GM12878 (cell line): ENCODE results near the gene PPAT. TPM values are rescaled to one million over a fixed set of nuclear protein-coding genes. Genes with fewer than 3 reads are reported as not detected.

Source experiments
- ATAC-seq: fragments of 200-7000 bp; cut with Tn5 transposase; 3 replicates; pipeline ENCODE4 v1.9.1; 2020; ENCODE audit warnings: mild to moderate bottlenecking, moderate library complexity
- BruUV-seq: library from RNA; stranded (reverse); fragments of 400-500 nt; replicated peaks from 2 replicates; lab custom pipeline; 2021; lab: Mats Ljungman, UMichigan
- CTCF ChIA-PET: fragments of 300-600 bp; sonication (Branson Sonifier 250); formaldehyde crosslinking; extraction: SDS; loops from one replicate; lab custom pipeline; 2021; ENCODE audit warnings: inconsistent platforms; lab: Yijun Ruan, JAX
- POLR2A ChIA-PET: fragments of 350-600 bp; formaldehyde crosslinking; extraction: SDS; loops from one replicate; lab custom pipeline; 2021; ENCODE audit warnings: inconsistent platforms; lab: Charles Lee
- RAD21 ChIA-PET: fragments of 300-600 bp; sonication (Branson Sonifier 250); formaldehyde crosslinking; loops from one replicate; lab custom pipeline; 2023; ENCODE audit warnings: antibody characterized with exemption; ENCODE audit not compliant: unreplicated experiment; lab: Charles Lee
- SMC1A ChIA-PET: fragments of 300-600 bp; sonication (Branson Sonifier 250); formaldehyde crosslinking; loops from one replicate; lab custom pipeline; 2023; ENCODE audit not compliant: unreplicated experiment, uncharacterized antibody; lab: Charles Lee
- DNase-seq: peaks from one replicate; pipeline ENCODE4 v3.0.0-alpha.2; 2011; ENCODE audit warnings: low read depth, low spot score
- FAIRE-seq: peaks from 3 replicates; lab custom pipeline; 2011; peaks lifted over from hg19 to GRCh38; lab: Jason Lieb, UNC
- H2AFZ ChIP-seq: 2 replicates; pipeline ENCODE4 v1.6.0; 2011; ENCODE audit warnings: low read depth, low read length, control low read depth; ENCODE audit not compliant: control insufficient read depth
- H3K27ac ChIP-seq: 2 replicates; pipeline ENCODE4 v1.5.1; 2011; ENCODE audit warnings: control low read depth; ENCODE audit not compliant: control insufficient read depth, insufficient read depth
- H3K27me3 ChIP-seq, 2 experiments: replicated peaks in 1 of 2; 2 replicates each; pipeline versions ENCODE4 v1.6.0 to v1.6.1; 2011; ENCODE audit warnings: low read length in 1 of 2; ENCODE audit not compliant: control insufficient read depth in 2 of 2, insufficient read depth in 2 of 2
- H3K36me3 ChIP-seq, 2 experiments: 2 replicates each; pipeline ENCODE4 v1.5.1; 2011; ENCODE audit warnings: low read length in 1 of 2; ENCODE audit not compliant: control insufficient read depth in 2 of 2, insufficient read depth in 2 of 2
- H3K4me1 ChIP-seq: 2 replicates; pipeline ENCODE4 v1.6.1; 2011; ENCODE audit warnings: mild to moderate bottlenecking, low read length, moderate library complexity, mixed read lengths; ENCODE audit not compliant: control insufficient read depth, insufficient read depth
- H3K4me2 ChIP-seq: 2 replicates; pipeline ENCODE4 v1.6.0; 2011; ENCODE audit warnings: control low read depth; ENCODE audit not compliant: control insufficient read depth, insufficient read depth
- H3K4me3 ChIP-seq: fragments of 200-600 bp; sonication (generic); 2 replicates; pipeline ENCODE4 v1.5.1; 2016
- H3K79me2 ChIP-seq: 2 replicates; pipeline ENCODE4 v1.6.0; 2011; ENCODE audit warnings: low read length; ENCODE audit not compliant: control insufficient read depth, insufficient read depth
- H3K9ac ChIP-seq: 2 replicates; pipeline ENCODE4 v1.8.0; 2011; ENCODE audit warnings: low read length, control low read depth, mixed read lengths; ENCODE audit not compliant: control insufficient read depth, insufficient read depth
- H3K9me3 ChIP-seq: replicated peaks from 3 replicates; pipeline ENCODE4 v1.5.1; 2011; ENCODE audit warnings: mild to moderate bottlenecking, low read length; ENCODE audit not compliant: control insufficient read depth, insufficient read depth
- H4K20me1 ChIP-seq: 2 replicates; pipeline ENCODE4 v1.6.0; 2011; ENCODE audit not compliant: control insufficient read depth, insufficient read depth
- CBX3 ChIP-seq: fragments of 200-600 bp; sonication (generic); IDR thresholded peaks from 2 replicates; pipeline ENCODE4 v1.6.1; 2016; ENCODE audit warnings: low read depth, borderline replicate concordance
- CHD2 ChIP-seq: IDR thresholded peaks from 2 replicates; pipeline ENCODE4 v1.6.1; 2011; ENCODE audit warnings: low read depth, low read length, improper control_type of control experiment, borderline replicate concordance
- ELK1 ChIP-seq: IDR thresholded peaks from 2 replicates; pipeline ENCODE4 v1.6.1; 2012; ENCODE audit warnings: low read depth, low read length, improper control_type of control experiment
- EP300 ChIP-seq, 2 experiments: fragments of 150-350 bp in 1 of 2; IDR thresholded peaks; 2 replicates each; pipeline ENCODE4 v1.6.1; 2011 to 2012; ENCODE audit warnings: low read depth in 2 of 2, low read length in 2 of 2, borderline replicate concordance in 1 of 2, improper control_type of control experiment in 1 of 2, inconsistent platforms in 1 of 2; ENCODE audit not compliant: control insufficient read depth in 1 of 2
- HDAC2 ChIP-seq: fragments of 200-600 bp; sonication (generic); IDR thresholded peaks from 2 replicates; pipeline ENCODE4 v1.6.1; 2017
- IRF3 ChIP-seq: fragments of 450-650 bp; IDR thresholded peaks from 2 replicates; pipeline ENCODE4 v1.6.1; 2014; ENCODE audit warnings: mild to moderate bottlenecking
- MEF2B ChIP-seq: fragments of 450-650 bp; IDR thresholded peaks from 2 replicates; pipeline ENCODE4 v1.6.1; 2018; ENCODE audit warnings: mild to moderate bottlenecking, moderate library complexity; ENCODE audit not compliant: partially characterized antibody, poor library complexity, severe bottlenecking
- NR2C1 ChIP-seq: fragments of 450-650 bp; IDR thresholded peaks from 2 replicates; pipeline ENCODE4 v1.6.1; 2017; ENCODE audit warnings: antibody characterized with exemption, mild to moderate bottlenecking, moderate library complexity
- NRF1 ChIP-seq: conservative IDR thresholded peaks from 2 replicates; pipeline ENCODE4 v1.6.1; 2011; ENCODE audit warnings: mild to moderate bottlenecking, low read depth, low read length, improper control_type of control experiment
- POU2F2 ChIP-seq: IDR thresholded peaks from 3 replicates; pipeline ENCODE4 v1.6.1; 2011; ENCODE audit warnings: low read depth, mild to moderate bottlenecking, low read length, borderline replicate concordance
- SP1 ChIP-seq: IDR thresholded peaks from one replicate; pipeline ENCODE4 v1.6.1; 2011; ENCODE audit warnings: low read depth, low read length
- STAT1 ChIP-seq: fragments of 450-650 bp; conservative IDR thresholded peaks from 2 replicates; pipeline ENCODE4 v1.6.1; 2014; ENCODE audit warnings: antibody characterized with exemption, mild to moderate bottlenecking
- YY1 ChIP-seq: IDR thresholded peaks from 2 replicates; pipeline ENCODE4 v1.6.1; 2011; ENCODE audit warnings: low read depth, mild to moderate bottlenecking, low read length
- ZNF217 ChIP-seq: fragments of 450-650 bp; IDR thresholded peaks from 2 replicates; pipeline ENCODE4 v1.6.1; 2017; ENCODE audit warnings: antibody characterized with exemption, mild to moderate bottlenecking
- WGBS: methylation state at CpG from one replicate; pipeline ENCODE4 v1.1.6; 2016; ENCODE audit warnings: low lambda C conversion rate; ENCODE audit not compliant: insufficient replicate concordance, insufficient coverage; ENCODE audit errors: missing lambda C conversion rate; 5-methylcytosine and 5-hydroxymethylcytosine counted together
- in situ Hi-C: fragments of 300-500 bp; cut with MboI; formaldehyde crosslinking; loops from 9 replicates; pipeline ENCODE4 v1.14.3; 2018; ENCODE audit warnings: mixed read lengths
- intact Hi-C: fragments of 100-400 bp; cut with micrococcal nuclease; formaldehyde crosslinking; loops from one replicate; pipeline ENCODE4 v1.14.2; 2022; ENCODE audit not compliant: unreplicated experiment
- polyA plus RNA-seq, 11 experiments: library from polyadenylated mRNA; depleted of rRNA in 4 of 11; unstranded in 6 of 11; stranded (reverse) in 5 of 11; fragments of >200 nt; fragmentation: Nextera tagmentation in 4 of 11; fragmentation: Illumina TruSeq in 1 of 11; extraction: Ambion mirVana in 4 of 11; extraction: Trizol in 1 of 11; gene quantifications; 1 replicate in 1 of 11; 2 replicates in 10 of 11; pipeline versions ENCODE4 v1.2.1 to v1.2.3, GENCODE V29; 2011 to 2016; ENCODE audit warnings: inconsistent platforms in 2 of 11, missing spikeins in 2 of 11, low read depth in 1 of 11
- total RNA-seq, 4 experiments: library from RNA; depleted of rRNA in 3 of 4; stranded (reverse); fragments of >200 nt in 3 of 4; fragmentation: Illumina TruSeq in 1 of 4; extraction: Trizol in 1 of 4; gene quantifications; 2 replicates each; pipeline versions ENCODE4 v1.2.1 to v1.2.3, GENCODE V29; 2013 to 2021
- TF ChIP-seq, protein P1 (sequence below): IDR thresholded peaks from 2 replicates; pipeline ENCODE4 v1.6.1; 2012; ENCODE audit warnings: low read length, inconsistent platforms
- TF ChIP-seq, protein P2 (sequence below): fragments of 450-650 bp; IDR thresholded peaks from 2 replicates; pipeline ENCODE4 v1.6.1; 2017; ENCODE audit warnings: borderline replicate concordance

Gene PPAT
- total and polyA plus RNA-seq, 10 of the 15 experiments (the other 5 are each of a cell fraction or from before 2014, with no cell fraction given) = 24.9 to 50.7 (median 38.0) TPM

DNA sequence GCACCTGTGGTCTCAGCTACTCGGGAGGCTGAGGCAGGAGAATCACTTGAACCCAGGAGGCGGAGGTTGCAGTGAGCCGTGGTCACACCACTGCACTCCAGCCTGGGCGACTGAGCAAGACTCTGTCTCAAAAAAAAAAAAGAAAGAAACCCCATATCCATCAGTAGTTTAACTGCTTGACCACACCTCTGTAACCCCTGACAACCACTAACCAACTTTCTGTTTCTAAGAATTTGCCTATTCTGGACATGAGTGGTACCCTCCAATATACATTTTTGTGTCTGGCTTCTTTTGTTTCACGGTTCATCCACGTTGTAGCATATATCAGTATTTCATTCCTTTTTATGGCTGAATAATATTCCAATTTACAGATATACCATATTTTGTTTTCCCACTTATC, 9.1 kb downstream of the PPAT start (continued):
- TF ChIP-seq IRF3 (no peak), MEF2B (no peak), HDAC2 (no peak), SP1 (no peak), POU2F2 (0 out of 3 replicates have a peak, but pooled peaks have one; percentile 44), ZNF217 (peak; percentile 28; the same call in 1 of the 2 replicates), YY1 (no peak), CHD2 (no peak)

DNA sequence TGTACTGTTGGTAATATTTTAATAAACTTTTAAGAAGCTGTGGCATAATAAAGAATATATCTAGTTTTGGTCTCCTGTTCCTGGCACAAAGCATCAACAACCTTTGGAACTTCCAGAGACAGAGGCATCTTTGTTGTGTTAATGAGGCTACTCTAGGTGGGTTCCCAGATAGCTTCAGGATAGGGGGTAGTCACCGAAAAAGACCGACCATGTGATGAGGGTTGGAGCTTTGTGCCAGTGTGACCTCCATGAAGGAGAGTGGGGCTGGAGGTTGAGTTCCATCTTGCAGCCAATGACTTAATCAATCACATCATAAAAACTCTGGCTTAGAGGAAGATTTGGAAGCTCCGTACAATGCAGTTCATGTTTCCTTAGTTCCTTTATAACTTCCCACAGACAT, 9.9 kb downstream of the PPAT start:
- no peak overlapping the region for H2AFZ ChIP-seq
- SMC1A ChIA-PET = interaction anchor here (0.8 to 4.8 kb wide), 19 partner anchors 9 to 374 kb away, joined by 3 to 48 read pairs (median 3); partner anchors contain the start of genes AASDH, PAICS, PPAT and SRP72
- DNase-seq = no peak
- peaks cover 5% of the 10 kb centered on the region for H3K4me1 ChIP-seq
- H3K4me3 ChIP-seq = no peak overlapping the region
- H3K36me3 ChIP-seq = peaks cover 0 to 3% of the 10 kb centered on the region in 2 experiments; a peak in 1 of 4 replicates
- 5% methylated on average over 3 of the region's 3 CpGs for WGBS
- peak overlapping the region; percentile 57 for H3K4me2 ChIP-seq
- in situ Hi-C loops = no loop called here
- peaks cover 96% of the 10 kb centered on the region for H3K79me2 ChIP-seq
- H3K27me3 ChIP-seq = no peaks in the 10 kb centered on the region
- intact Hi-C loops = loop anchor here (2.0 to 5.0 kb wide), 2 partner anchors 375 to 412 kb away; no protein-coding TSS in a partner anchor
- FAIRE-seq = no peak
- H3K9ac ChIP-seq = no peak overlapping the region
- POLR2A ChIA-PET = interaction anchor here (0.9 to 1.5 kb wide), 3 partner anchors 10 to 38 kb away, joined by 3 to 13 read pairs (median 4); partner anchors contain the start of genes PAICS and PPAT
- ATAC-seq = peak; percentile 17; the same call in 1 of the 3 replicates
- CTCF ChIA-PET = interaction anchor here (0.7 to 7.2 kb wide), 17 partner anchors 10 to 411 kb away, joined by 3 to 89 read pairs (median 10); partner anchors contain the start of genes AASDH, PAICS and PPAT
- no peak overlapping the region for H3K27ac ChIP-seq
- no peaks in the 10 kb centered on the region; the same call in 2 of the 3 replicates for H3K9me3 ChIP-seq
- BruUV-seq = no TSS peak
- RAD21 ChIA-PET = interaction anchor here (0.7 to 4.6 kb wide), 9 partner anchors 9 to 411 kb away, joined by 3 to 41 read pairs (median 4); partner anchors contain the start of genes PAICS and PPAT
- H4K20me1 ChIP-seq = no peaks in the 10 kb centered on the region
- TF ChIP-seq NR2C1 (no peak), ELK1 (no peak), NRF1 (no peak), CBX3 (no peak), STAT1 (no peak), EP300 (IDR thresholded peaks at IDR 0.05; ENCODE audit: borderline replicate concordance in 1 of 2, control insufficient read depth in 1 of 2, low read depth in 2 of 2, low read length in 2 of 2) (no peak)
- TF ChIP-seq, protein P1, sequence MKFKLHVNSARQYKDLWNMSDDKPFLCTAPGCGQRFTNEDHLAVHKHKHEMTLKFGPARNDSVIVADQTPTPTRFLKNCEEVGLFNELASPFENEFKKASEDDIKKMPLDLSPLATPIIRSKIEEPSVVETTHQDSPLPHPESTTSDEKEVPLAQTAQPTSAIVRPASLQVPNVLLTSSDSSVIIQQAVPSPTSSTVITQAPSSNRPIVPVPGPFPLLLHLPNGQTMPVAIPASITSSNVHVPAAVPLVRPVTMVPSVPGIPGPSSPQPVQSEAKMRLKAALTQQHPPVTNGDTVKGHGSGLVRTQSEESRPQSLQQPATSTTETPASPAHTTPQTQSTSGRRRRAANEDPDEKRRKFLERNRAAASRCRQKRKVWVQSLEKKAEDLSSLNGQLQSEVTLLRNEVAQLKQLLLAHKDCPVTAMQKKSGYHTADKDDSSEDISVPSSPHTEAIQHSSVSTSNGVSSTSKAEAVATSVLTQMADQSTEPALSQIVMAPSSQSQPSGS = no peak
- TF ChIP-seq, protein P2, sequence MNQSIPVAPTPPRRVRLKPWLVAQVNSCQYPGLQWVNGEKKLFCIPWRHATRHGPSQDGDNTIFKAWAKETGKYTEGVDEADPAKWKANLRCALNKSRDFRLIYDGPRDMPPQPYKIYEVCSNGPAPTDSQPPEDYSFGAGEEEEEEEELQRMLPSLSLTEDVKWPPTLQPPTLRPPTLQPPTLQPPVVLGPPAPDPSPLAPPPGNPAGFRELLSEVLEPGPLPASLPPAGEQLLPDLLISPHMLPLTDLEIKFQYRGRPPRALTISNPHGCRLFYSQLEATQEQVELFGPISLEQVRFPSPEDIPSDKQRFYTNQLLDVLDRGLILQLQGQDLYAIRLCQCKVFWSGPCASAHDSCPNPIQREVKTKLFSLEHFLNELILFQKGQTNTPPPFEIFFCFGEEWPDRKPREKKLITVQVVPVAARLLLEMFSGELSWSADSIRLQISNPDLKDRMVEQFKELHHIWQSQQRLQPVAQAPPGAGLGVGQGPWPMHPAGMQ = no peak
